GM12878 (cell line): ENCODE measurements around the gene S1PR2. TPM values are rescaled to one million over a fixed set of nuclear protein-coding genes. Genes with fewer than 3 reads are reported as not detected.

Experiments
- BMI1 ChIP-seq: fragments of 450-650 bp; IDR thresholded peaks from 2 replicates; pipeline ENCODE4 v1.6.1; 2016; ENCODE audit warnings: mild to moderate bottlenecking, moderate library complexity, borderline replicate concordance
- CEBPB ChIP-seq, 2 experiments: fragments of 150-350 bp in 1 of 2; IDR thresholded peaks; 2 replicates each; pipeline ENCODE4 v1.6.1; 2012 to 2014; ENCODE audit warnings: low read depth in 2 of 2, low read length in 2 of 2, borderline replicate concordance in 1 of 2, inconsistent platforms in 1 of 2
- CTCF ChIP-seq, 3 experiments: IDR thresholded peaks in 2 of 3; conservative IDR thresholded peaks in 1 of 3; 2 replicates each; pipeline ENCODE4 v1.5.1; 2011; ENCODE audit warnings: low read depth in 3 of 3, low read length in 3 of 3, mild to moderate bottlenecking in 3 of 3, control low read depth in 2 of 3, moderate library complexity in 2 of 3, inconsistent platforms in 1 of 3, mixed read lengths in 1 of 3; ENCODE audit not compliant: control insufficient read depth in 2 of 3, insufficient read depth in 1 of 3; ENCODE audit errors: extremely low read depth in 1 of 3
- ELK1 ChIP-seq: IDR thresholded peaks from 2 replicates; pipeline ENCODE4 v1.6.1; 2012; ENCODE audit warnings: low read depth, low read length, improper control_type of control experiment
- FOXM1 ChIP-seq: IDR thresholded peaks from 2 replicates; pipeline ENCODE4 v1.6.1; 2012; ENCODE audit warnings: low read depth, mild to moderate bottlenecking, inconsistent platforms, low read length, moderate library complexity
- HDAC6 ChIP-seq: fragments of 200-600 bp; sonication (generic); IDR thresholded peaks from one replicate; pipeline ENCODE4 v1.8.0; 2017; ENCODE audit warnings: antibody characterized with exemption; ENCODE audit not compliant: unreplicated experiment
- HDGF ChIP-seq: fragments of 450-650 bp; IDR thresholded peaks from 2 replicates; pipeline ENCODE4 v1.6.1; 2016; ENCODE audit warnings: antibody characterized with exemption
- IKZF2 ChIP-seq, 2 experiments: fragments of 450-650 bp; IDR thresholded peaks; 2 replicates each; pipeline ENCODE4 v1.6.1; 2017; ENCODE audit warnings: mild to moderate bottlenecking in 2 of 2, moderate library complexity in 2 of 2
- IRF4 ChIP-seq: IDR thresholded peaks from 2 replicates; pipeline ENCODE4 v1.6.1; 2011; ENCODE audit warnings: low read depth, low read length
- KLF5 ChIP-seq: fragments of 450-650 bp; IDR thresholded peaks from 2 replicates; pipeline ENCODE4 v1.6.1; 2014; ENCODE audit warnings: mild to moderate bottlenecking; ENCODE audit not compliant: partially characterized antibody
- MAX ChIP-seq: IDR thresholded peaks from 2 replicates; pipeline ENCODE4 v1.6.1; 2012; ENCODE audit warnings: low read depth, low read length, improper control_type of control experiment
- PKNOX1 ChIP-seq: fragments of 450-650 bp; IDR thresholded peaks from 2 replicates; pipeline ENCODE4 v1.6.1; 2016; ENCODE audit warnings: mild to moderate bottlenecking
- PRDM15 ChIP-seq: fragments of 450-650 bp; formaldehyde crosslinking; IDR thresholded peaks from 2 replicates; pipeline ENCODE4 v1.4.0; 2020; ENCODE audit warnings: mild to moderate bottlenecking, moderate library complexity
- SIN3A ChIP-seq: IDR thresholded peaks from 2 replicates; pipeline ENCODE4 v1.6.1; 2012; ENCODE audit warnings: low read depth, low read length, improper control_type of control experiment
- SRF ChIP-seq, 2 experiments: IDR thresholded peaks; 2 replicates each; pipeline ENCODE4 v1.6.1; 2011; ENCODE audit warnings: low read depth in 2 of 2, low read length in 2 of 2, mild to moderate bottlenecking in 1 of 2, moderate library complexity in 1 of 2
- TARDBP ChIP-seq: IDR thresholded peaks from 2 replicates; pipeline ENCODE4 v1.6.1; 2016; ENCODE audit warnings: borderline replicate concordance
- TCF7 ChIP-seq: IDR thresholded peaks from 2 replicates; pipeline ENCODE4 v1.6.1; 2014; ENCODE audit warnings: antibody characterized with exemption, borderline replicate concordance
- USF2 ChIP-seq: IDR thresholded peaks from 2 replicates; pipeline ENCODE4 v1.6.1; 2011; ENCODE audit warnings: low read depth, low read length, improper control_type of control experiment, borderline replicate concordance
- ZSCAN29 ChIP-seq: fragments of 450-650 bp; IDR thresholded peaks from 2 replicates; pipeline ENCODE4 v1.6.1; 2017; ENCODE audit warnings: mild to moderate bottlenecking, moderate library complexity
- ZZZ3 ChIP-seq: IDR thresholded peaks from 2 replicates; pipeline ENCODE4 v1.6.1; 2011; ENCODE audit warnings: low read depth; ENCODE audit not compliant: control insufficient read depth, insufficient read length
- polyA plus RNA-seq, 11 experiments: library from polyadenylated mRNA; depleted of rRNA in 4 of 11; unstranded in 6 of 11; stranded (reverse) in 5 of 11; fragments of >200 nt; fragmentation: Nextera tagmentation in 4 of 11; fragmentation: Illumina TruSeq in 1 of 11; extraction: Ambion mirVana in 4 of 11; extraction: Trizol in 1 of 11; gene quantifications; 1 replicate in 1 of 11; 2 replicates in 10 of 11; pipeline versions ENCODE4 v1.2.1 to v1.2.3, GENCODE V29; 2011 to 2016; ENCODE audit warnings: inconsistent platforms in 2 of 11, missing spikeins in 2 of 11, low read depth in 1 of 11
- total RNA-seq, 4 experiments: library from RNA; depleted of rRNA in 3 of 4; stranded (reverse); fragments of >200 nt in 3 of 4; fragmentation: Illumina TruSeq in 1 of 4; extraction: Trizol in 1 of 4; gene quantifications; 2 replicates each; pipeline versions ENCODE4 v1.2.1 to v1.2.3, GENCODE V29; 2013 to 2021

S1PR2 gene
- total and polyA plus RNA-seq, 10 of the 15 experiments (the other 5 are each of a cell fraction or from before 2014, with no cell fraction given), result 4.9 to 26.8 (median 11.6) TPM

GRCh38 chr19:10270616-10271394 is 39.7 kb upstream of the S1PR2 start, which contains the start of gene ICAM1 (continued):
- TF ChIP-seq CTCF (IDR thresholded peaks at IDR 0.05 in 2 of 3, conservative IDR thresholded peaks at IDR 0.05 in 1 of 3; ENCODE audit: control insufficient read depth in 2 of 3, extremely low read depth in 1 of 3, insufficient read depth in 1 of 3, low read depth in 3 of 3, low read length in 3 of 3) (peak in 1 of 3 experiments; percentile 21; a peak in 1 of 6 replicates), IRF4 (no peak), ELK1 (peak; percentile 47), CEBPB (IDR thresholded peaks at IDR 0.05; ENCODE audit: borderline replicate concordance in 1 of 2, low read depth in 2 of 2, low read length in 2 of 2) (no peak), TCF7 (no peak), TARDBP (0 out of 2 replicates have a peak, but pooled peaks have one; percentile 74), MAX (peak; percentile 91), SIN3A (0 out of 2 replicates have a peak, but pooled peaks have one; percentile 53), USF2 (peak; percentile 41), PKNOX1 (no peak), PRDM15 (no peak), ZZZ3 (no peak), KLF5 (no peak), FOXM1 (no peak; the same call in 1 of the 2 replicates), HDGF (no peak), BMI1 (0 out of 2 replicates have a peak, but pooled peaks have one; percentile 17), SRF (IDR thresholded peaks at IDR 0.05; ENCODE audit: low read depth in 2 of 2, low read length in 2 of 2) (0 out of 4 replicates have a peak, but pooled peaks of 1 of the 2 experiments have one; percentile 0), HDAC6 (no peak), ZSCAN29 (peak; percentile 96), IKZF2 (IDR thresholded peaks at IDR 0.05) (no peak; a peak in 2 of 4 replicates)
